Stimulated activated CD4-positive, alpha-beta T cell treated with anti-CD3 and anti-CD28 coated beads, Interleukin-12 subunit alpha, Interleukin-12 subunit beta, amount 100 ng/mL, for 4 hours (primary cell): ENCODE data around the gene FUOM.
A peak's percentile ranks its signal among the peaks of the same experiment; 100 is the strongest.

Experiments
- DNase-seq: peaks from one replicate; pipeline ENCODE4 v3.0.0-alpha.2; 2020

FUOM gene

GRCh38 chr10:133357285-133358161 lies at the start of gene FUOM:
FUOM (minus strand) TSS chr10:133358019; CDS start chr10:133358007, 12 bp downstream.
- peak; percentile 70 for DNase-seq

- no peak for DNase-seq
Measured at GRCh38 chr10:133405844-133406527, 48.2 kb upstream of the FUOM start.

GRCh38 chr10:133405272-133405671 lies 47.5 kb upstream of the FUOM start:
- DNase-seq = no peak

- no peak for DNase-seq
Measured at GRCh38 chr10:133403784-133404183, 46.0 kb upstream of the FUOM start.

- no peak for DNase-seq
Measured at GRCh38 chr10:133403359-133403758, 45.5 kb upstream of the FUOM start.

GRCh38 chr10:133401981-133402725 lies 44.3 kb upstream of the FUOM start:
- no peak for DNase-seq

- DNase-seq = no peak
Measured at GRCh38 chr10:133401500-133401899, 43.7 kb upstream of the FUOM start.

- DNase-seq = no peak
Measured at GRCh38 chr10:133400624-133401424, 43.0 kb upstream of the FUOM start.

- no peak for DNase-seq
Measured at GRCh38 chr10:133399123-133399601, 41.3 kb upstream of the FUOM start.

- no peak for DNase-seq
Measured at GRCh38 chr10:133397938-133398337, 40.1 kb upstream of the FUOM start.

GRCh38 chr10:133396035-133396624 lies 38.3 kb upstream of the FUOM start:
- no peak for DNase-seq

- DNase-seq = no peak
Measured at GRCh38 chr10:133394801-133395221, 37.0 kb upstream of the FUOM start.

- peak; percentile 96 for DNase-seq
Measured at GRCh38 chr10:133394064-133394663, 36.3 kb upstream of the FUOM start, which contains the start of gene MTG1. MTG1 (plus strand) TSS chr10:133394157; CDS start chr10:133394221, 64 bp downstream.

- no peak for DNase-seq
Measured at GRCh38 chr10:133393401-133394063, 35.7 kb upstream of the FUOM start.

GRCh38 chr10:133391761-133392518 lies 34.1 kb upstream of the FUOM start:
- no peak for DNase-seq

- no peak for DNase-seq
Measured at GRCh38 chr10:133391249-133391635, 33.4 kb upstream of the FUOM start.

- DNase-seq = no peak
Measured at GRCh38 chr10:133390597-133391248, 32.9 kb upstream of the FUOM start.

GRCh38 chr10:133388973-133389818 lies 31.4 kb upstream of the FUOM start:
- DNase-seq = no peak
